HG02884 (cell line): ENCODE measurements around the gene OR5AU1.

Source experiments
- ATAC-seq: cut with Tn5 transposase; IDR thresholded peaks from one replicate; pipeline ENCODE4 v1.9.1; 2021; ENCODE audit warnings: mild to moderate bottlenecking, moderate library complexity; ENCODE audit not compliant: unreplicated experiment

OR5AU1 gene

DNA sequence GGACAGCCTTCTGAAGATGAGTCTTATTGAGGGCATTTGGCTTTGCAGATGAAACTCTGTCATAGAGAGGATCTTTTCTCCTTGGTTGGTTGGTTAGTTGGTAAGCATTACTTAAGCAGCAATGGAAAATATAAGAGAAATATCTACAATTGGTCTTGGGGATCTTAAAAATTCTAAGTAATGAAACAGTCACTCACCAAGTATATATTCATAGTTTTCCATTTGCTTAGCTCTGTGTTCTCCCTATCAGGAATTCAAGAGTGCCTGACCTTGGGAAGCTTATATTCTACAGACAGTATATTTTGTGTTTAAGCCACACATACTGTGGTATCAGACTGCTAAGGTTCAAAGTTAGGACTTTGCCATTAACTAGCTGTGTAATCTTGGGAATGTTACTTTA is at the start of gene OR5AU1:
TSS of gene OR5AU1 (minus strand) at position 101 of the 400 bp plus-strand sequence. CDS start 191 bp downstream, outside the sequence.
- ATAC-seq, result no peak

DNA sequence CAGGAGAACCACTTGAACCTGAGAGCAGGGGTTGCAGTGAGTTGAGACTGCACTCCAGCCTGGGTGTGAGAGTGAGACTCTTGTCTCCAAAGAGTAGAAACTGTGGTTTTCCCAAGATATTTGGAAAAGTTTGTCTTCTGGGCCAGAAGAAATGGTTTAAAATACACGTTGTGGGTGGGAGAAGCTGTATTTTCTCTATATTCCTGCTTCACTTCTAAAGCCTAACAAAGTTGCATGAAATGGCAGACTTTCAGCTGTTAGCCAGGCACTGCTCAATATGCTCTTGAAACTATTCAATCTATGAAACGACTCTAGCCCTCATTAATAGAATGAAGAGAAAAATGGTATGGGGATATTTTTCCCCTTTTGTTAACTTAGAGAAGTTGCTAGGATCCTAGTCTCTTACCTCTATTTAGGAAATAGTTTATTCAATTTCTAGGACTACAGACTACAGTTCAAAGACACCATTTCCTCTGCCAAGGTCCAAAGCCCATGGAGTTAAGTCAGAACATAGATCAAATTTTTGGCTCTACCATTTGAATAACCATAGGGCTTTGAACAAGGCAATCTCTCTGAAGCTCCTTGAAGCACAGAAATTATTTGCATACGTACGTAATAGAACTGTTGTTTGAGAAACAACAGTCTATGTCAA is 49.3 kb upstream of the OR5AU1 start:
- no peak for ATAC-seq

DNA sequence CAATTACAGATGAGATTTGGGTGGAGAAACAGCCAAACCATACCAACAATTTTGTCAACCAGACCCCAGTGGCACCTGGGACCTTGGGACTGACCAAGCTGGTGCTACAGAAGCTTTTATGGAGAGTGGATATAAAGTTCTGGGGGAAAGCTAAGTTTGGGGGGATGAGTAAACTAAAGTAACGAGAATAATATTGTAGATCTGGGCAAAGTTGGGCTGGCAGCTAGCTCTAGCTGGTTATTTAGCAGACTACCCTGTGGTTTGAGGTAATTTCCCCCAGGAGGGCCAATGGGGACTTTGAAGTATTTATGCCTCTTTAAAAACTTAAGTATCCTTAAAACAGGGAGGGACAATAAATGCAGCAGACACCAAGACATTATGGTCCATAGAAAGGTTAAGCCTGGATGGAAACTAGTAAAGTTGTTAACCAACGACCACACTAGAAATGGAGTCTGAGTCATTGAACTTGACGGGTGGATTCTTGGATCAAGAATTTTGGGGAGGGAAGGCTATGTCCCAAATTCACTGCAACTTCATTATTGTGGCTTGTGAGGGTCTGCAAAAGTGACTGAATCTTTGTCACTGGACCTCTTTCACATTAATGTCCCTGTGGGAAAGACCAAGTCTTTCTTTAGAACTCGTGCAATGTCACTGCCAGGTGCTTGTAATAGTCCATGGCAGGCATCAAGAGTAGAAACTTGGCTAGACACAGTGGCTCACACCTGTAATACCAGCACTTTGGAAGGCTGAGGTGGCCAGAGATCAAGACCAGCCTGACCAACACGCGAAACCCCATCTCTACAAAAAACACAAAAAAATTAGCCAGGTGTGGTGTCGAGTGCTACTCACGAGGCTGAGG is 48.5 kb upstream of the OR5AU1 start:
- ATAC-seq, result no peak

DNA sequence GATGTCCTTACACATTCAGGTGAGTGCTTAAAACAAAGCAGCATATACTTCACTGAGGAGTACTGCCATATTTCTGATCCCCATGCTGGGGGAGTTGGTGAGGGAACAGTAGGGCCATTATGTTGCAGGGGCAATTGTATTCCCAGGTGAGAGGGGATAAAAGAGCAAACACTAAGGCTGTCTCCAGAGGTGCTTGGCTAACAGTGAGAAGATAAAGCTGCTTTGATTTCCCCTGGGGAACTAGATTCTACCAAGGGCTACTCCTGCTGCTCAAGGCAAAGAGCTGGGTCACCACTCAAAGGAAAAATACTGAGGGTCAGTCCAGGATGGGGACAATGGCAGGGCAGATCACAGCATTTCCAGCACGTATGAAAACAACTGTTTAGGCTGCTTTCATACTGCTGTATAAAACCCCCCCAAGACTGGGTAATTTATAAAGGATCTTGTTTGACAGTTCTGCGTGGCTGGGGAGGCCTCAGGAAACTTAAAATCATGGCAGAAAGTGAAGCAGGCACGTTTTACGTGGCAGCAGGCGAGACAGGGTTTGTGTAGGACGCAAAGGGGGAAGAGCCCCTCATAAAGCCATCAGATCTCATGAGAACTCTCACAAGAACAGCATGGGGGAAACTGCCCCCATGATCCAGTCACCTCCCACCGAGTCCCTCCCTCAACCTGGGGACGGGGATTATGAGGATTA is 47.8 kb upstream of the OR5AU1 start:
- ATAC-seq, result no peak

DNA sequence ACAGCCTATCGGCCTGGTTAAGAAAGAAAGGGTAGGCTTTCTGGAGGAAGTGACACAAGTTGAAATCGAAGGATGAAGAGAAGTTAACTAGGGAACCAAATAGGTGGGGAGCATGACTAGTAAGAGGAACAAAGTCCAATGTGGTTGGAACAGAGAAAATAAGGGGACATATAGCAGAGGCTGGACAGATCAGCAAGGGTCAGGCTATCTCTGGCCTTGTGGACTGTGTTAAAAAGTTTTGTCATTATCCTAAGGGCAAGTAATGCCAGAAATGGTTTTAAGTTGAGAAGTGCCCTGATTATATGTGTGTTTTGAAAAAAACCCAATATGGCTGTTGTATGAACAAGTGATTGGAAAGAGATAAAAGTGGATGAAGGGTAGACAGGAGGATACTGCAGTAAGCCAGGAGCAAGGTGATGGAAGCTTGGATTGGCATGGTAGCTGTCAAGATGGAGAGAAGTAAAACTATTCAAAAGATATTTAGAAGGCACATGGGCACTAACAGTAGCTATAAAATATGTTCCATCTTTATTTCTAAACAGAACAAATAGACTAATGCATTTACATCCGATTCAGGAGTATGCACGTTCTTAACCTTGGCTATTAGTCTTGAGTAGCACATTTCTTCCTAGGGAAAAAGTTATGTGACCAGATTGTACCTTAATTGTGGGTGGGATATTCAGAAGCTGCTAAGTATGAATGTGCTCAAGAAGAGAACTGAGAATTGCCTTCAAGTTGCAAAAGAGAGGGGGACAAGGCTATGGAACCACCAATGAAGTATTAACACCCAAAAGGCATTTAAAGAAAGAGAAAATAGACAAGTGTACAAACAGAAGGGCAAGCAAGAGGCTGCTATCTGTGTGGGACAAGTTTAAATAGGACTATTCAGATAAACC is 46.8 kb upstream of the OR5AU1 start:
- ATAC-seq, result no peak

DNA sequence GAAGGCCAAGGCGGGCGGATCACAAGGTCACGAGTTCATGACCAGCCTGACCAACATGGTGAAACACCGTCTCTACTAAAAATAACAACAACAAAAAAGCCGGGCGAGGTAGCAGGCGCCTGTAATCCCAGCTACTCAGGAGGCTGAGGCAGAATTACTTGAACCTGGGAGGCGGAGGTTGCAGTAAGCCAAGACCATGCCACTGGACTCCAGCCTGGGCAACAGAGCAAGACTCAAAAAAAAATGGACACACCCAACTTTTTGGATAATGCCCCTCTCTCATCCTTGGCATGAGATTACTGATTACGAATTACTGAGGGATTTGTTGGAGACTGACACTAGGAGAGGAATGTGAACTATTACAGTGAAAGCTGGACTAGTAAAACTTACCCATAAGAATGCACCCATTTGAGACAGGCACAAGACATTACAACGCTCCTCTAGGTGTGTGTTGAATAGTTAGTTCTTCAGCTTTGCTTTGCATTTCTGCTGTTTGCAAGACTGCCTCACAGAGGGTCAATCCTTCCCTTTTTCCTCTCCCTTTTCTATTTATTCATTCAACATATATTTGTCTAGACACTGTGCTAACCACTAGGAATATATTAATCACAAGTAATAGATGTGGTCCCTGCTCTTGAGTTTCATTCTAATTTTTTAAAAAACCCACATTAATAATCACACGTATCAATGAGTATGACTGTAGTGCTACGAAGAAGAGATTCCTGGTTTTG is 46.0 kb upstream of the OR5AU1 start:
- no peak for ATAC-seq

DNA sequence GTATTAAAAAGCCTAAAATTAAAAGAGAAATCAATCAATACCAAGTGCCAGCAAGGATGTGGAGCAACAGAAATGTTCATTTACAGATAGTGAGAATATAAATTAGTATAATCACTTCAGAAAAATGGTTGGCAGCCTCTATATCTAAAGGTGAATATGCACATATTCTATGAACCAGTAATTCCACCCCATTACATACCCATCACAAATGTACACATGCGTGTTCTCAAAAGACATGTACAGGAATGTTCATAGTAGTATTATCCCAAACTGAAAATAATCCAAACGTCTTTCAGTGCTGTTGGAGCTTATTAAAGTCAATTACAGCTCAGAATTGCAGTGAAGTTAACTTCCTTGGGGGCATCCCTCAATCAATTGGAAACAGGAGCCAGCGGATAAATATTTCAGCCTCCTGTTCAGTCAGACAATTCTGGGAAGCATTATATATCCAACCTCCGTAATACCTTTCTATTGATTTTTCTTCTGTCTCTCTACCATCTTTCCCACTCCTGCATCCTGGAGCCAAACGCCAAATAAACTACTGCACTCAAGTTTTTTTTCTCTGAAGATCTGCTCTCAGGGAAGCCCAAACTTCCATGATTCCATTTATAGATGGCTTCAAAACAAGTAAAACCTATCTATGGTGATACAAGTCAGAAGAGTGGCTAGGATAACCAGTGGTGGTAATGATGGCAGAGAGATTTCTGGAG is 45.0 kb upstream of the OR5AU1 start:
- ATAC-seq, result no peak

DNA sequence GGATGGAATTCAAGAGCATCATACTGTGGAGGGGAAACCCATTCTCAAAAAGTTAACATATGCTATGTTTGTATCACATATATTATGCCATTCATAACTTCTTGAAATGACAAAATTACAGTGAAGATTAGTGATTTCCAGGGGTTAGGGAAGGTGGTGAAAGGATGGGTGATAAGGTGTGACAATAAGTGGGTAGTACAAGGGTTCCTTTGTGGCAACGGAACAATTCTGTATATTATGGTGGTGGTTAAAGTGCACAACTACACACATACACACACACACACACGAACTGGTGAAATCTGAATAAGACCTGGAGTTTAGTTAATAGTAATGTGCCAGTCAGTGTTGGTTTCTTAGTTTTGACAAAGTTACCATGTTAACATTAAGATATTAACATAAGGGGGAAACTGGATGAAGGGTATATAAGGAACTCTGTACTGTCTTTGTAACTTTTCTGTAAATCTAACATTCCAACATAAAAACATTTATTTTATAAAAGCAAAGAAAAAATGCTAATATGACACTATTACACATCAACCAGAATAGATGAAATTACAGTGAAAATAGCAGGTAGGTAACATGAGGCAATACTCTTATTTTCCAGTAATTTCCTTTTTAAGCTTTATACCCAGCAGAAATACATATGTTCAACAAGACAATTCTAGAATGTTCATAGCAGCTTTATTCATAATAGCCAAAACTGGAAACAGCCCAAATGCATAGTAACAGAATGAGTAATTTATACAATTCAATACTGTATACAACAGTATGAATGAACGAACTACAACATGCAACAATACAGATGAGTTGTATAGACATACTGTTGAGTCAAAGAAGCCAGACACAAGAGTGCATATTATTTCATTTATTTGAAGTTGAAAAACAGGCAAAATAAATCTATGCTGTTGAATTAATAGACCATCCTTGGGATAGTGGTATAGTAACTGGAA is 44.0 kb upstream of the OR5AU1 start:
- no peak for ATAC-seq

DNA sequence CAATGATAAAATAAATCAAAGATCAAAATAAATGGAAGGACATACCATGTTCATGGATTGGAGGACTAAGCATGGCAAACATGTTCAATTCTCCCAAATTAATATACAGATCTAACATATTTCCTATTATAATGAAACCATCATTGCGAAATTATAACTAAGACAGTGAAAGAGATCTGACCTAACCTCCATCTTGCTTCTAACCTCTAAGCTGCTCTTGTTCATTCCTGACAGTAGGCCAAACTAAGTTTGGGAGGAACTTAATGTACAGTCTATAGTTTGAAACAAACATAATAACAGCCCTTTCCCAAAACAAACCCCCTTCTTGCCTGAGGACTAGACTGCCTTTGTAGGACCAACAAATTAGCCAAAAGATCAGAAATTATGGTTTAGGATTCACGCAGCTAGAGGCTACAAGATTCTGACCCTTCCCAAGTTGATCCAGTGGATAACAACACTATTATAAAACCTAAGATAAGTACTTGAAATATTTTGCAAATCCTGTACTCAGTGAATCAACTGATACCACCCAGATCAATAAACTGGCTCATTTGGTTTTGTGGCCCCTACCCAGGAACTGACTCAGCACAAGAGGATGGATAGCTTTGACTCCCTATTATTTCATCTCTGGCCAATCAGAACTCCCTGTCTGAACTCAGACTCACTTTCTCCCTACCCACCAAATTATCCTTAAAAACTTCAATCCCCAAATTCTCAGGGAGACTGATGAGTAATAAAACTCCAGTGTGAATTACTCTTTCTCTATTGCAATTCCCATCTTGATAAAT is 41.7 kb upstream of the OR5AU1 start:
- no peak for ATAC-seq

DNA sequence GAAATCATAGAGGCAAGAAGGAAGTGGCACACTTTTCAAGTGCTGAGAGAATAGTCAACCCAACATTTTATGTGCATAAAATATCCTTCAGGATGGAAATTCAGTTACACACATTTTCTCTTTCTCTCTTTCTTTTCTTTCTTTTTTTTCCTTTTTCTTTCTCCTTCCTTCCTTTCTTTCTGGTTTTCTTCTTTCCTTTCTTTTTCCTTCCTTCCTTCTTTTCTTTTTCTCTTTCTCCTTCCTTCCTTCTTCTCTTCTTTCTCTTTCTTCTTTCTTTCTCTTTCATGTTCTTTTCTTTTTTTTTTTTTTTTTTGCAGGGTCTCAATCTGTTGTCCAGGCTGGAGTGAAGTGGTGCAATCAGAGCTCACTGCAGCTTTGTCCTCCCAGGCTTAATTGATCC is 38.7 kb upstream of the OR5AU1 start:
- no peak for ATAC-seq

DNA sequence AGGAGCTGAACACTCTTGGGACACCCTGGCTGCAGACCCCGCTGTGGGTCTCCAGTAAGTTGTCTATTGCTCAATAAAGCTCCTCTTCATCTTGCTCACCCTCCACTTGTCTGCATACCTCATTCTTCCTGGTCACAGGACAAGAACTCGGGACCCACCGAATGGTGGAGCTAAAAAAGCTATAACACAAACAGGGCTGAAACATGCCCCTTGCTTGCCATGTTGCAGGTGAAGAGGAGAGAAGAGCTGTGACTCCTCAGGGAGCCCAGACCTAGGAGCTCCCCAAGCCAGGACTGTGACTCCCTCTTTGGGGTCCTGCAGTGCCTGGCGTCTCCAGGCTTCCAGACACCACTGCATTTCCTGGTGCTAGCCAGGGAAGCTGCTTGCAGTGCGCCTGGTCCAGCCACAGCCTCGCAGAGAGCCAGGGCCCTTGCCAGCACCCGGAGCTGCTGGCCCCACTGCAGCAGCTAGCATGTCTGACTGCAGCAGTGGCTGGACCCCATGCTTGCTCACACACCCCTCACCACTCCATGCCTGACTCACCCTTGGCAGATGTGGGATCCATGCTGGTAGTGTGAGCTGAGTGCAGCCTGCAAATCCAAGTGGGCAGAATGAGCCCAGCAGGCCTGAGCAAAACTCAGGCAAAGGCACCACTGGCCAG is 37.1 kb upstream of the OR5AU1 start:
- ATAC-seq, result no peak

DNA sequence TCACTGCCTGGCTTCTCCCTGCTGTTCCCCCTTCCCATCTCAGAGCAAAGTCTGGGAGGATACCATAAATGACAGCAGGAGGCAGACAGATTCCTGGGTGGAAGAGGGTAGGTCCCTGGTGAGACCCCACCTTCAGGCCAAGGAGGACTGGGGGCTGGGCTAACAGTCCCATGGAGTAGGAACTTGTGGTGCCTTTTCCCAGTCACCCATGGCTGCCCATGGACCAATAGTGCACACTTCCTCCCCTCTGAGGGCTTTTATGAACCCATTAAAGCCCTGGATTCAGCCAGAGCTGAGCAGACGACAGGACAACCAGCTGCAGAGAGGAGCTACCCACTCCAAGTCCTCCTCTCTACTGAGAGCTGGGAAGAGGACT is 36.6 kb upstream of the OR5AU1 start:
- no peak for ATAC-seq

DNA sequence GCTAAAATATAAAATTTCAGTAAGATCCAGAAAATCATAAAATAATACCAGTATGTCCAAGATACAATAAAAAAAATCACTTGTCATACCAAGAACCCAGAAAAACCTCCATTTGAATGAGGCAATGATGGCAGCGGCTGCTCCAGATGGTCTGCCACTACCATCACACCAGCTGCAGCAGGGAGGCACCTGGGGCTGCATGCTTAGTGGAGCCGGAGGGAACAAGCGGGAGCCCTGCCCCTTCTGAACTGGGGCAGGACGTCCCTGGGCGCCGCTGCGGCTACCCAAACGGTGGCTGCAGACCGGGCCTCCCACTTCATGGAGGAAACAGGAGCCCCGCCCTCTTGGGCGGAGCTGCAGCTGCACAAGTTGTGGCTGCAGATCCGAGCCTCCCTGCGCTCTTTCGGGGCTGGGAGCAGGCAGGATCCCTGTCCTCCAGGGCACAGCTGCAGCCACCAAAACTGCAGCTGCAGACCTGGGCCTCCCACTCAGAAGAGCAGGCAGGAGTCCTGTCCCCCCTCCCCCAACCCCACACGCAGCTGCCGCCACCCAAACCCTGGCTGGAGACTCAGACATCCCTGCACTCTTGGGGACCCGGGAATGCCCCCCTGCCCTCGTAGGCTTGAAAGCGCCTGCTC is 36.1 kb upstream of the OR5AU1 start:
- ATAC-seq, result peak; percentile 86

DNA sequence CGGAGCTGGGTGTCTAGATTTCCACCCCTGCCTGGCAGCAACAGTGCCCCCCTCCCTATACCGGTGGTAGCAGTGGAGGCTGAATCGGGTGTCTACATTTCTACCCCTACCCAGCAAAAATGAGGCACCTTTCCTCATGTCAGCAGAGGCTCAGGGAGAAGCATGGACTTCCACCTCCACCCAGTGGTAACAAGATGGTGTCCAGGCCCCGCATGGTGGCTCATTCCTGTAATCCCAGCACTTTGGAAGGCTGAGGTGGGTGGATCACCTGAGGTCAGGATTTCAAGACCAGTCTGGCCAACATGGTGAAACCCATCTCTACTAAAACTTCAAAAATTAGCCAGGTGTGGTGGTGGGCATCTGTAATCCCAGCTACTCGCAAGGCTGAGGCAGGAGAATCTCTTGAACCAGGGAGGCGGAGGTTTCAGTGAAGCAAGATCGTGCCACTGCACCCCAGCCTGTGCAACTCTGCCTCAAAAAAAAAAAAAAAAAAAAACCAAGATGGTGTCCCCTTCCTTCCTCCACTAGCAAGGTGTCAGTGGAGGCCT is 35.5 kb upstream of the OR5AU1 start:
- ATAC-seq, result no peak

DNA sequence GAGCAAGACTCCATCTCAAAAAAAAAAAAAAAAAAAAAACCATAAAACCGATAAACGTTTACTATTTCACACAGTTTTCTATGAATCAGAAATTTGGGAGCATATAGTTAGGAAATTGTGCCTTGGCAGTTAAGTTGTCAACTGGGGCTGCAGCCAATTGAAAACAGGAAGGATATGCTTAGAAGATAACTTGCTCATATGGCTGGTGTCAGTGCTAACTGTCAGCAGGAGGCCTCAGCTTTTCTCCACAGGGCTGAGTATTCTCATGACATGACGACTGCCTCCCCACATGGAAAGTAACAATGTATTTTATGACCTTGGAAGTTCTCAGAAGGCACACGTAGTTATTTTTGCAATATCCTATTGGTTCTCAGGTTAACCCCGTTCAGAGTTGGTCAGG is 29.6 kb upstream of the OR5AU1 start:
- ATAC-seq, result no peak

DNA sequence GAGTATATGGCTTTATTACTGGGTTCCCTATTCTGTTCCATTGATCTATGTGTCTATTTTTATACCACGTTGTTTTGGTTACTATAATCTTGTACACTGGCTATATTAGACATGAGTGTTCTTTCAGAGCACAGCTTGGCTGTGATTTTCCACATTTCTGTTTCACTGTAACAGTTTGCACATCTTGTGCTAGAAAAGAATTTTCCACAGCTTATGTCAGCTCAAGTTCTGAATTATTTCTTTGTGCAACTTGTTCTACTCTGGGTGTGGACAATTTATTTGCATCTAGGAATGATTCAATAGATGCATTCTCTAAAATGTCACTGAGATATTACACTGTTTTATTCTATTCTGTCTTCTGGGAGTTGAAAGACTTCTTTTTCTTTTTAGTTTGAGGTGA is 28.4 kb upstream of the OR5AU1 start:
- ATAC-seq, result no peak
